A549 (cell line): ENCODE results near the gene METTL21C. TPM values are rescaled to one million over a fixed set of nuclear protein-coding genes. Genes with fewer than 3 reads are reported as not detected.

ENCODE experiments used
- ATAC-seq, 2 experiments: fragments of 200-7000 bp in 1 of 2; fragments of >200 bp in 1 of 2; cut with Nextera tagmentation in 1 of 2; cut with Tn5 transposase in 1 of 2; 3 replicates each; pipeline versions ENCODE4 v1.8.0 to v1.9.1; 2018 to 2020; ENCODE audit warnings: mild to moderate bottlenecking in 1 of 2, moderate library complexity in 1 of 2
- CTCF ChIA-PET: fragments of 300-600 bp; sonication (Branson Sonifier 250); formaldehyde crosslinking; extraction: SDS; loops from one replicate; lab custom pipeline; 2021; ENCODE audit warnings: antibody characterized with exemption, inconsistent platforms; lab: Yijun Ruan, JAX
- POLR2A ChIA-PET: fragments of 350-600 bp; formaldehyde crosslinking; extraction: SDS; loops from one replicate; lab custom pipeline; 2021; ENCODE audit warnings: antibody characterized with exemption, inconsistent platforms; lab: Yijun Ruan, JAX
- DNase-seq, 2 experiments: peaks; one replicate each; pipeline versions ENCODE4 v3.0.0 to v3.0.0-alpha.2; 2011 to 2016; ENCODE audit warnings: low read depth in 1 of 2, low spot score in 1 of 2
- FAIRE-seq: peaks from 2 replicates; lab custom pipeline; 2011; peaks lifted over from hg19 to GRCh38; lab: Jason Lieb, UNC
- H3K27ac ChIP-seq, 2 experiments: fragments of >200 bp; sonication (Bioruptor Twin); formaldehyde crosslinking; 3 replicates each; pipeline ENCODE4 v1.5.1; 2016 to 2017
- H3K4me1 ChIP-seq: fragments of >200 bp; sonication (Bioruptor Twin); formaldehyde crosslinking; 3 replicates; pipeline ENCODE4 v1.6.1; 2016
- H3K4me2 ChIP-seq: fragments of >200 bp; sonication (Bioruptor Twin); formaldehyde crosslinking; 3 replicates; pipeline ENCODE4 v1.6.1; 2016
- H3K4me3 ChIP-seq: fragments of >200 bp; sonication (Bioruptor Twin); formaldehyde crosslinking; 3 replicates; pipeline ENCODE4 v1.5.1; 2016
- H3K9me3 ChIP-seq: fragments of >200 bp; sonication (Bioruptor Twin); formaldehyde crosslinking; 3 replicates; pipeline ENCODE4 v1.6.1; 2016
- BHLHE40 ChIP-seq: IDR thresholded peaks from 2 replicates; pipeline ENCODE4 v1.6.1; 2012; ENCODE audit warnings: low read depth, low read length, inconsistent platforms
- CEBPB ChIP-seq, 2 experiments: fragments of >200 bp in 1 of 2; sonication (Bioruptor Twin) in 1 of 2; formaldehyde crosslinking in 1 of 2; IDR thresholded peaks; 2 replicates each; pipeline ENCODE4 v1.6.1; 2012 to 2016
- CHD4 ChIP-seq: fragments of 200-600 bp; sonication (generic); IDR thresholded peaks from 2 replicates; pipeline ENCODE4 v1.6.1; 2016; ENCODE audit warnings: antibody characterized with exemption, mild to moderate bottlenecking, borderline replicate concordance
- EHF ChIP-seq: fragments of 250-450 bp; sonication (Bioruptor Pico); IDR thresholded peaks from 2 replicates; pipeline ENCODE4 v1.5.0; 2020; ENCODE audit warnings: mild to moderate bottlenecking
- ELK1 ChIP-seq: fragments of 150-350 bp; IDR thresholded peaks from 2 replicates; pipeline ENCODE4 v1.6.1; 2014; ENCODE audit warnings: low read depth, mild to moderate bottlenecking, low read length
- FOSL2 ChIP-seq, 2 experiments: fragments of 450-650 bp in 1 of 2; fragments of >200 bp in 1 of 2; sonication (Bioruptor Twin) in 1 of 2; formaldehyde crosslinking; IDR thresholded peaks; 2 replicates each; pipeline versions ENCODE4 v1.5.0 to v1.6.1; 2016 to 2020; ENCODE audit warnings: mild to moderate bottlenecking in 1 of 2, moderate library complexity in 1 of 2
- GATA3 ChIP-seq: IDR thresholded peaks from 2 replicates; pipeline ENCODE4 v1.6.1; 2012; ENCODE audit warnings: borderline replicate concordance
- HDAC2 ChIP-seq: fragments of 200-600 bp; sonication (generic); IDR thresholded peaks from 2 replicates; pipeline ENCODE4 v1.6.1; 2016
- HES2 ChIP-seq: fragments of >200 bp; sonication (Bioruptor Twin); formaldehyde crosslinking; IDR thresholded peaks from 2 replicates; pipeline ENCODE4 v1.6.1; 2016
- HEYL ChIP-seq: fragments of 250-450 bp; sonication (Bioruptor Pico); IDR thresholded peaks from 2 replicates; pipeline ENCODE4 v1.8.0; 2021; ENCODE audit warnings: mild to moderate bottlenecking, moderate library complexity
- HMGXB4 ChIP-seq: fragments of 250-450 bp; sonication (Bioruptor Pico); IDR thresholded peaks from 2 replicates; pipeline ENCODE4 v1.5.0; 2021; ENCODE audit warnings: mild to moderate bottlenecking, moderate library complexity, borderline replicate concordance
- JUN ChIP-seq, 2 experiments: fragments of >200 bp; sonication (Bioruptor Twin); formaldehyde crosslinking; IDR thresholded peaks; 2 replicates in 1 of 2; 3 replicates in 1 of 2; pipeline ENCODE4 v1.6.1; 2016 to 2017
- KDM1A ChIP-seq: fragments of 200-600 bp; sonication (generic); IDR thresholded peaks from 2 replicates; pipeline ENCODE4 v1.6.1; 2016; ENCODE audit warnings: low read depth, mild to moderate bottlenecking
- MAFK ChIP-seq: fragments of 450-650 bp; IDR thresholded peaks from 2 replicates; pipeline ENCODE4 v1.6.1; 2014; ENCODE audit not compliant: partially characterized antibody
- MAZ ChIP-seq: fragments of 150-350 bp; IDR thresholded peaks from 2 replicates; pipeline ENCODE4 v1.6.1; 2014; ENCODE audit warnings: antibody characterized with exemption, low read depth, low read length, borderline replicate concordance
- NFE2L2 ChIP-seq: fragments of 150-350 bp; conservative IDR thresholded peaks from 2 replicates; pipeline ENCODE4 v1.6.1; 2014; ENCODE audit warnings: low read length
- NR3C1 ChIP-seq: fragments of >200 bp; sonication (Bioruptor Twin); formaldehyde crosslinking; IDR thresholded peaks from 3 replicates; pipeline ENCODE4 v1.6.1; 2017
- PBX3 ChIP-seq: IDR thresholded peaks from 2 replicates; pipeline ENCODE4 v1.6.1; 2012
- POLR2A ChIP-seq: IDR thresholded peaks from 2 replicates; pipeline ENCODE4 v1.6.1; 2012; ENCODE audit warnings: mild to moderate bottlenecking, low read length
- POLR2AphosphoS2 ChIP-seq: conservative IDR thresholded peaks from 2 replicates; pipeline ENCODE4 v1.6.1; 2012; ENCODE audit warnings: low read length, improper control_type of control experiment, inconsistent platforms
- RAD21 ChIP-seq, 2 experiments: fragments of >200 bp in 1 of 2; sonication (Bioruptor Twin) in 1 of 2; formaldehyde crosslinking in 1 of 2; IDR thresholded peaks in 1 of 2; conservative IDR thresholded peaks in 1 of 2; 2 replicates in 1 of 2; 3 replicates in 1 of 2; pipeline ENCODE4 v1.6.1; 2012 to 2018; ENCODE audit warnings: inconsistent platforms in 1 of 2
- RCOR1 ChIP-seq: fragments of 150-350 bp; IDR thresholded peaks from 2 replicates; pipeline ENCODE4 v1.6.1; 2014; ENCODE audit warnings: antibody characterized with exemption, low read length, low read depth
- REST ChIP-seq: fragments of 200-600 bp; sonication (generic); IDR thresholded peaks from 2 replicates; pipeline ENCODE4 v1.6.1; 2016; ENCODE audit warnings: antibody characterized with exemption, mild to moderate bottlenecking, moderate library complexity
- RNF2 ChIP-seq: fragments of 200-600 bp; sonication (generic); IDR thresholded peaks from 2 replicates; pipeline ENCODE4 v1.6.1; 2016; ENCODE audit warnings: low read depth, mild to moderate bottlenecking, antibody characterized with exemption, moderate library complexity, borderline replicate concordance
- TFCP2L1 ChIP-seq: fragments of 250-450 bp; sonication (Bioruptor Pico); IDR thresholded peaks from 2 replicates; pipeline ENCODE4 v1.5.0; 2021; ENCODE audit warnings: mild to moderate bottlenecking
- TP53 ChIP-seq: fragments of 250-450 bp; sonication (Bioruptor Pico); IDR thresholded peaks from 2 replicates; pipeline ENCODE4 v1.5.0; 2021; ENCODE audit warnings: mild to moderate bottlenecking, moderate library complexity
- USF2 ChIP-seq: fragments of 450-650 bp; IDR thresholded peaks from 2 replicates; pipeline ENCODE4 v1.6.1; 2014; ENCODE audit warnings: antibody characterized with exemption
- ZC3H11A ChIP-seq: fragments of 450-650 bp; IDR thresholded peaks from 2 replicates; pipeline ENCODE4 v1.6.1; 2014; ENCODE audit warnings: antibody characterized with exemption, mild to moderate bottlenecking
- ZFP36 ChIP-seq: fragments of 450-650 bp; IDR thresholded peaks from 2 replicates; pipeline ENCODE4 v1.6.1; 2014; ENCODE audit warnings: borderline replicate concordance; ENCODE audit not compliant: partially characterized antibody
- WGBS: methylation state at CpG from one replicate; pipeline ENCODE4 v1.1.6; 2017; ENCODE audit errors: missing lambda C conversion rate; 5-methylcytosine and 5-hydroxymethylcytosine counted together
- polyA plus RNA-seq, 4 experiments: library from polyadenylated mRNA; depleted of rRNA in 3 of 4; stranded (reverse); fragments of >200 nt; fragmentation: RNase III in 1 of 4; extraction: RNeasy Plus Mini Kit Qiagen cat#74134 plus additional on column Dnase treatment in 1 of 4; gene quantifications; 2 replicates in 3 of 4; 3 replicates in 1 of 4; pipeline ENCODE4 v1.2.3, GENCODE V29; 2011 to 2017

METTL21C gene
- polyA plus RNA-seq, 2 of the 4 experiments (the other 2 are of a cell fraction): not detected

GRCh38 chr13:102693250-102693649 is 1.6 kb downstream of the METTL21C start:
- no peak for ATAC-seq
- WGBS: 77% methylated on average over 4 of the region's 4 CpGs
- DNase-seq: no peak
- POLR2A ChIA-PET: no interaction called here
- Histone ChIP-seq H3K27ac (no peak overlapping the region), H3K4me1 (no peaks in the 10 kb centered on the region), H3K4me3 (no peak overlapping the region)
- FAIRE-seq: no peak
- no peak for TF ChIP-seq USF2
- no peak for TF ChIP-seq HMGXB4 (CRISPR knock-in tag)
- TF ChIP-seq POLR2A: no peak
- no peak for TF ChIP-seq CHD4
- TF ChIP-seq REST: no peak
- TF ChIP-seq GATA3: no peak
- no peak for TF ChIP-seq RAD21 (conservative IDR thresholded peaks at IDR 0.05 in 1 of 2, IDR thresholded peaks at IDR 0.05 in 1 of 2)
- no peak for TF ChIP-seq HDAC2
- TF ChIP-seq POLR2AphosphoS2: no peak
- TF ChIP-seq RCOR1: no peak
- TF ChIP-seq KDM1A: no peak
- no peak for TF ChIP-seq NFE2L2
- TF ChIP-seq JUN (IDR thresholded peaks at IDR 0.05): no peak
- TF ChIP-seq TP53 (CRISPR knock-in tag): no peak
- no peak for TF ChIP-seq FOSL2 (IDR thresholded peaks at IDR 0.05)
- no peak for TF ChIP-seq FOSL2 (CRISPR knock-in tag; IDR thresholded peaks at IDR 0.05)
- TF ChIP-seq ZC3H11A: no peak
- TF ChIP-seq, all 56 proteins: peak for 0
- Histone ChIP-seq H3K9me3 (no peaks in the 10 kb centered on the region), H3K4me2 (no peak overlapping the region)
- CTCF ChIA-PET: interaction anchor here (0.9 kb wide), 1 partner anchor 347 kb away, joined by 3 read pairs; no protein-coding TSS in a partner anchor

GRCh38 chr13:102692491-102692826 is 2.4 kb downstream of the METTL21C start:
- Histone ChIP-seq H3K9me3 (no peaks in the 10 kb centered on the region), H3K4me1 (no peaks in the 10 kb centered on the region), H3K27ac (no peak overlapping the region), H3K4me3 (no peak overlapping the region), H3K4me2 (no peak overlapping the region)
- no peak for TF ChIP-seq RNF2
- TF ChIP-seq TFCP2L1: no peak
- TF ChIP-seq HES2: no peak
- TF ChIP-seq BHLHE40: no peak
- no peak for TF ChIP-seq CHD4
- no peak for TF ChIP-seq PBX3
- TF ChIP-seq EHF (CRISPR knock-in tag): no peak
- TF ChIP-seq MAFK: no peak
- TF ChIP-seq MAZ: no peak
- TF ChIP-seq NR3C1: no peak
- no peak for TF ChIP-seq HEYL (CRISPR knock-in tag)
- TF ChIP-seq CEBPB (IDR thresholded peaks at IDR 0.05): no peak
- no peak for TF ChIP-seq ELK1
- TF ChIP-seq ZFP36: no peak
- no peak for ATAC-seq
- WGBS: 88% methylated on average over 2 of the region's 2 CpGs
- CTCF ChIA-PET: interaction anchor here (0.9 kb wide), 1 partner anchor 348 kb away, joined by 3 read pairs; no protein-coding TSS in a partner anchor
- POLR2A ChIA-PET: no interaction called here
- no peak for FAIRE-seq
- no peak for DNase-seq
